Endothelial cell of umbilical vein (primary cell): ENCODE measurements around the gene SPECC1L. TPM values are rescaled to one million over a fixed set of nuclear protein-coding genes. Genes with fewer than 3 reads are reported as not detected.

Source experiments
- BruUV-seq: library from RNA; stranded (reverse); fragments of 400-500 nt; replicated peaks from 2 replicates; lab custom pipeline; 2021; lab: Mats Ljungman, UMichigan
- CTCF ChIA-PET: fragments of 300-600, 350-600 bp; sonication (Branson Sonifier 250); formaldehyde crosslinking; loops from one replicate; lab custom pipeline; 2021; ENCODE audit warnings: antibody characterized with exemption, inconsistent platforms; lab: Charles Lee
- POLR2A ChIA-PET: fragments of 300-600, 350-600 bp; sonication (Branson Sonifier 250); formaldehyde crosslinking; loops from one replicate; lab custom pipeline; 2021; ENCODE audit warnings: antibody characterized with exemption, inconsistent platforms; lab: Charles Lee
- DNase-seq: peaks from one replicate; pipeline ENCODE4 v3.0.0-alpha.2; 2011; ENCODE audit warnings: low read depth, low spot score
- FAIRE-seq: peaks from 2 replicates; lab custom pipeline; 2011; peaks lifted over from hg19 to GRCh38; lab: Jason Lieb, UNC
- H2AFZ ChIP-seq: 2 replicates; pipeline ENCODE4 v1.6.0; 2012; ENCODE audit warnings: low read depth, low read length, control low read depth, inconsistent platforms
- H3K27ac ChIP-seq: 2 replicates; pipeline ENCODE4 v1.5.1; 2011; ENCODE audit warnings: low read depth, mild to moderate bottlenecking, control low read depth, low read length, moderate library complexity; ENCODE audit not compliant: insufficient read depth
- H3K27me3 ChIP-seq, 2 experiments: 2 replicates each; pipeline versions ENCODE4 v1.6.0 to v1.6.1; 2011; ENCODE audit warnings: low read length in 2 of 2, mixed read lengths in 1 of 2; ENCODE audit not compliant: control insufficient read depth in 2 of 2, insufficient read depth in 2 of 2
- H3K36me3 ChIP-seq, 2 experiments: 2 replicates in 1 of 2; 3 replicates in 1 of 2; pipeline ENCODE4 v1.5.1; 2011; ENCODE audit warnings: low read length in 2 of 2, mild to moderate bottlenecking in 1 of 2, moderate library complexity in 1 of 2; ENCODE audit not compliant: control insufficient read depth in 2 of 2, insufficient read depth in 2 of 2; ENCODE audit errors: extremely low read depth in 1 of 2
- H3K4me1 ChIP-seq: 3 replicates; pipeline ENCODE4 v1.5.1; 2011; ENCODE audit warnings: mild to moderate bottlenecking, low read length; ENCODE audit not compliant: control insufficient read depth, insufficient read depth; ENCODE audit errors: extremely low read depth
- H3K4me2 ChIP-seq: 2 replicates; pipeline ENCODE4 v1.6.1; 2011; ENCODE audit warnings: low read length, control low read depth, mixed read lengths; ENCODE audit not compliant: insufficient read depth
- H3K4me3 ChIP-seq, 3 experiments: fragments of 200-600 bp in 1 of 3; sonication (generic), shearing (Covaris generic) in 1 of 3; replicated peaks in 1 of 3; 2 replicates each; pipeline ENCODE4 v1.5.1; 2011 to 2016; ENCODE audit warnings: control low read depth in 3 of 3, low read length in 3 of 3, mild to moderate bottlenecking in 2 of 3, inconsistent platforms in 1 of 3, low read depth in 1 of 3, moderate library complexity in 1 of 3; ENCODE audit not compliant: insufficient read depth in 1 of 3
- H3K79me2 ChIP-seq: 2 replicates; pipeline ENCODE4 v1.6.0; 2012; ENCODE audit warnings: low read length, inconsistent platforms; ENCODE audit not compliant: control insufficient read depth, insufficient read depth
- H3K9ac ChIP-seq: replicated peaks from 2 replicates; pipeline ENCODE3; 2011; ENCODE audit warnings: low read length, control low read depth; ENCODE audit not compliant: insufficient read depth; ENCODE audit errors: extremely low read depth
- H3K9me1 ChIP-seq: replicated peaks from 3 replicates; pipeline ENCODE4 v1.6.0; 2011; ENCODE audit warnings: mild to moderate bottlenecking, low read length; ENCODE audit not compliant: control insufficient read depth, insufficient read depth; ENCODE audit errors: extremely low read depth
- H3K9me3 ChIP-seq: replicated peaks from 2 replicates; pipeline ENCODE4 v1.5.1; 2012; ENCODE audit warnings: low read length, inconsistent platforms; ENCODE audit not compliant: control insufficient read depth, insufficient read depth
- H4K20me1 ChIP-seq: replicated peaks from 2 replicates; pipeline ENCODE3; 2011; ENCODE audit warnings: mild to moderate bottlenecking, low read length; ENCODE audit not compliant: control insufficient read depth, insufficient read depth; ENCODE audit errors: extremely low read depth
- EZH2 ChIP-seq: IDR thresholded peaks from 2 replicates; pipeline ENCODE4 v1.6.1; 2012; ENCODE audit warnings: borderline replicate concordance, low read depth, mild to moderate bottlenecking, moderate library complexity, low read length, inconsistent platforms; ENCODE audit not compliant: severe bottlenecking
- FOS ChIP-seq: IDR thresholded peaks from 2 replicates; pipeline ENCODE4 v1.6.1; 2011; ENCODE audit warnings: mild to moderate bottlenecking, low read length, moderate library complexity, borderline replicate concordance; ENCODE audit not compliant: insufficient read depth
- GATA2 ChIP-seq: IDR thresholded peaks from 2 replicates; pipeline ENCODE4 v1.7.0; 2011; ENCODE audit warnings: low read depth, mild to moderate bottlenecking, moderate library complexity, mixed read lengths, low read length; ENCODE audit not compliant: insufficient read length, insufficient read depth
- JUN ChIP-seq: IDR thresholded peaks from 2 replicates; pipeline ENCODE4 v1.6.1; 2011; ENCODE audit warnings: borderline replicate concordance, low read depth; ENCODE audit not compliant: insufficient read length, insufficient read depth
- MYC ChIP-seq: IDR thresholded peaks from one replicate; pipeline ENCODE4 v1.6.1; 2011; ENCODE audit warnings: mild to moderate bottlenecking, low read depth, low read length
- POLR2A ChIP-seq: IDR thresholded peaks from 2 replicates; pipeline ENCODE4 v1.6.1; 2012; ENCODE audit warnings: low read depth, mild to moderate bottlenecking, control low read depth, low read length
- POLR2AphosphoS5 ChIP-seq: IDR thresholded peaks from 2 replicates; pipeline ENCODE4 v1.6.1; 2012; ENCODE audit warnings: low read depth, mild to moderate bottlenecking, control low read depth, low read length, moderate library complexity; ENCODE audit not compliant: insufficient read depth
- dilution Hi-C: fragments of 300-500 bp; cut with MboI; formaldehyde crosslinking; loops from one replicate; pipeline ENCODE4 v1.15.0; 2019; ENCODE audit warnings: low sequenced_read_pairs; ENCODE audit not compliant: extremely low pct_ligation_motif_present
- intact Hi-C: fragments of 100-400 bp; cut with micrococcal nuclease; formaldehyde crosslinking; loops from one replicate; pipeline ENCODE4 v1.10.0; 2022
- polyA plus RNA-seq, 4 experiments: library from polyadenylated mRNA; depleted of rRNA in 3 of 4; stranded (reverse) in 3 of 4; unstranded in 1 of 4; fragments of >200 nt; gene quantifications; 2 replicates each; pipeline versions ENCODE4 v1.2.1 to v1.2.3, GENCODE V29; 2011 to 2012; ENCODE audit warnings: missing spikeins in 1 of 4
- total RNA-seq: library from RNA; stranded (reverse); gene quantifications from 2 replicates; pipeline ENCODE4 v1.2.3, GENCODE V29; 2021
- TF ChIP-seq, protein P1 (sequence below), 2 donors: IDR thresholded peaks; 1 replicate in 1 of 2; 2 replicates in 1 of 2; pipeline ENCODE4 v1.5.1; 2011; ENCODE audit warnings: low read length in 2 of 2, mild to moderate bottlenecking in 2 of 2, moderate library complexity in 2 of 2, control low read depth in 1 of 2, inconsistent platforms in 1 of 2, low read depth in 1 of 2; ENCODE audit not compliant: insufficient read depth in 1 of 2; ENCODE audit errors: extremely low read depth in 1 of 2
- TF ChIP-seq, protein P2 (sequence below): IDR thresholded peaks from 2 replicates; pipeline ENCODE4 v1.6.1; 2011; ENCODE audit not compliant: insufficient read depth, insufficient read length

The SPECC1L gene
- total and polyA plus RNA-seq, 2 donors (not counting 3 experiments of a cell fraction or from before 2014, with no cell fraction given): 22.8 to 79.3 TPM

DNA sequence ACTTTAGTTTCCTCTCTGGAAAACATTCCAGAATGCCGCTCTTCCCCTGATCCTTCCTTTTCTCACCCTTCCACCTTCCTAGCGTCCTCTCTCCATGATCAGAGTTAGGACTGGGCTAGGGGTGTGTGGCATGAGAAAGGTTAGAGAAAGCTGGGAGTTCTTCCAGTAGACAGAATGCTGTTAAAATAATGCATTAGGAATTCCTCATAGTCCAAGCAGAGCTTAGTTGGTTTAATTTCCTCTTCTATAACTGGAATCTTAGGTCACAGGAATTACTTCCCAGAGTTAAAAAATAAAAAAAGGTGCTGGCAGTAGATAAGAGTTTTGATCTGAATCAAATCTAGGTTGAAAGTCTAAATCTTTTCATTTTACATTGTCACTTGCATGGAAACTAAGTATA, 119.5 kb downstream of the SPECC1L start:
- dilution Hi-C loops (no loop called here), intact Hi-C loops (no loop called here)
- POLR2A ChIA-PET: no interaction called here
- no TSS peak for BruUV-seq
- Histone ChIP-seq H3K36me3 (peaks cover 0 to 1% of the 10 kb centered on the region in 2 experiments), H3K79me2 (peaks cover 17% of the 10 kb centered on the region), H3K9me1 (no peaks in the 10 kb centered on the region), H3K9ac (no peak overlapping the region), H3K4me1 (peaks cover 36% of the 10 kb centered on the region), H3K4me3 (no peak overlapping the region), H2AFZ (no peak overlapping the region), H3K4me2 (peak overlapping the region; percentile 28), H3K9me3 (no peaks in the 10 kb centered on the region), H4K20me1 (no peaks in the 10 kb centered on the region), H3K27me3 (no peaks in the 10 kb centered on the region), H3K27ac (peak overlapping the region; percentile 62)
- peak; percentile 74 for DNase-seq
- CTCF ChIA-PET: interaction anchor here (0.6 to 2.5 kb wide), 4 partner anchors 9 to 112 kb away, joined by 3 to 12 read pairs (median 4); no protein-coding TSS in a partner anchor
- TF ChIP-seq, protein P1, sequence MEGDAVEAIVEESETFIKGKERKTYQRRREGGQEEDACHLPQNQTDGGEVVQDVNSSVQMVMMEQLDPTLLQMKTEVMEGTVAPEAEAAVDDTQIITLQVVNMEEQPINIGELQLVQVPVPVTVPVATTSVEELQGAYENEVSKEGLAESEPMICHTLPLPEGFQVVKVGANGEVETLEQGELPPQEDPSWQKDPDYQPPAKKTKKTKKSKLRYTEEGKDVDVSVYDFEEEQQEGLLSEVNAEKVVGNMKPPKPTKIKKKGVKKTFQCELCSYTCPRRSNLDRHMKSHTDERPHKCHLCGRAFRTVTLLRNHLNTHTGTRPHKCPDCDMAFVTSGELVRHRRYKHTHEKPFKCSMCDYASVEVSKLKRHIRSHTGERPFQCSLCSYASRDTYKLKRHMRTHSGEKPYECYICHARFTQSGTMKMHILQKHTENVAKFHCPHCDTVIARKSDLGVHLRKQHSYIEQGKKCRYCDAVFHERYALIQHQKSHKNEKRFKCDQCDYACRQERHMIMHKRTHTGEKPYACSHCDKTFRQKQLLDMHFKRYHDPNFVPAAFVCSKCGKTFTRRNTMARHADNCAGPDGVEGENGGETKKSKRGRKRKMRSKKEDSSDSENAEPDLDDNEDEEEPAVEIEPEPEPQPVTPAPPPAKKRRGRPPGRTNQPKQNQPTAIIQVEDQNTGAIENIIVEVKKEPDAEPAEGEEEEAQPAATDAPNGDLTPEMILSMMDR (IDR thresholded peaks at IDR 0.05; ENCODE audit: extremely low read depth in 1 of 2, insufficient read depth in 1 of 2, low read depth in 1 of 2, low read length in 2 of 2): no peak
- TF ChIP-seq POLR2AphosphoS5: no peak
- TF ChIP-seq EZH2: no peak
- no peak for TF ChIP-seq MYC
- TF ChIP-seq GATA2: no peak
- no peak for TF ChIP-seq FOS
- no peak for TF ChIP-seq POLR2A
- TF ChIP-seq, protein P2, sequence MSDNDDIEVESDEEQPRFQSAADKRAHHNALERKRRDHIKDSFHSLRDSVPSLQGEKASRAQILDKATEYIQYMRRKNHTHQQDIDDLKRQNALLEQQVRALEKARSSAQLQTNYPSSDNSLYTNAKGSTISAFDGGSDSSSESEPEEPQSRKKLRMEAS: no peak
- TF ChIP-seq JUN: no peak
- FAIRE-seq: peak; percentile 33
